ENCODE data around the gene TRIP13.

Gene TRIP13

DNA sequence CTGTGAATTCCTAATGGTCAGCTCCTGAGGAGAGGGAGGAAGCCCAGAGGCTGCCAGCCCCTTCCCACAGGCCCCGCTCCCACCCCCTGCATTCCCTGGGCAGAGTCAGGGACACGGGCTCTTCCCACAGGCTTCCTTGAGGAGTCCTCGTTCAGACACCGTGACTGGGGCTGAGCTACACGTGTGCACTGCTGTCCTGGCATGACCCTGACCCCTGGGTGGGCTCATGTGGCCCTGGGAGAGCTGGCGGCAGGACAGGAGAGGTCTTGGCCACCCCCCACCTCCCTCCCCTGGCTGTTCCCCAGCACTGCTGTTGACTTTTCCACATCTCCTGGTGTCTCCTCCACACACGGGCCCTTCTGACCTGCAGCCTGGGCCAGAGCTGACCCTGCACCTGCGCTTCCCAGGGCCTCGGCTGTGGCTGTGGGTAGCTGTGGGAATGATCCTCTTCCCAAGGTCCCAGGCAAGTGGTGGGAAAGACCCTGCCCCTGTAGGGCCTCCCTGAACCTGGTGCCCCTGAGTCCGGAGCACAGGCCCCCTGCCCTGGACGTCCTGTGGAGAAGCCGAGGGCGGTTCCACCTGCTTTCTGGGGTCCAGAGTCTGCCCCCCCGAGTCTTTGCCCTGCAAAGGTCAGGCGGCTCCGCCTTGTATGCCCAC lies 59.4 kb downstream of the TRIP13 start:
- Histone ChIP-seq H3K36me3 (no peaks in the 10 kb centered on the region), H3K4me3 (ENCODE audit: low read depth in 1 of 2, low read length in 1 of 2) (no peak overlapping the region), H3K27ac (no peak overlapping the region), H3K9me3 (no peaks in the 10 kb centered on the region), H3K4me1 (ENCODE audit: control insufficient read depth in 1 of 2, insufficient read depth in 1 of 2, low read depth in 1 of 2, low read length in 1 of 2) (no peaks in the 10 kb centered on the region), H3K27me3 (peaks cover 27% of the 10 kb centered on the region)
- TF ChIP-seq, protein P1, sequence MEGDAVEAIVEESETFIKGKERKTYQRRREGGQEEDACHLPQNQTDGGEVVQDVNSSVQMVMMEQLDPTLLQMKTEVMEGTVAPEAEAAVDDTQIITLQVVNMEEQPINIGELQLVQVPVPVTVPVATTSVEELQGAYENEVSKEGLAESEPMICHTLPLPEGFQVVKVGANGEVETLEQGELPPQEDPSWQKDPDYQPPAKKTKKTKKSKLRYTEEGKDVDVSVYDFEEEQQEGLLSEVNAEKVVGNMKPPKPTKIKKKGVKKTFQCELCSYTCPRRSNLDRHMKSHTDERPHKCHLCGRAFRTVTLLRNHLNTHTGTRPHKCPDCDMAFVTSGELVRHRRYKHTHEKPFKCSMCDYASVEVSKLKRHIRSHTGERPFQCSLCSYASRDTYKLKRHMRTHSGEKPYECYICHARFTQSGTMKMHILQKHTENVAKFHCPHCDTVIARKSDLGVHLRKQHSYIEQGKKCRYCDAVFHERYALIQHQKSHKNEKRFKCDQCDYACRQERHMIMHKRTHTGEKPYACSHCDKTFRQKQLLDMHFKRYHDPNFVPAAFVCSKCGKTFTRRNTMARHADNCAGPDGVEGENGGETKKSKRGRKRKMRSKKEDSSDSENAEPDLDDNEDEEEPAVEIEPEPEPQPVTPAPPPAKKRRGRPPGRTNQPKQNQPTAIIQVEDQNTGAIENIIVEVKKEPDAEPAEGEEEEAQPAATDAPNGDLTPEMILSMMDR (IDR thresholded peaks at IDR 0.05): no peak

DNA sequence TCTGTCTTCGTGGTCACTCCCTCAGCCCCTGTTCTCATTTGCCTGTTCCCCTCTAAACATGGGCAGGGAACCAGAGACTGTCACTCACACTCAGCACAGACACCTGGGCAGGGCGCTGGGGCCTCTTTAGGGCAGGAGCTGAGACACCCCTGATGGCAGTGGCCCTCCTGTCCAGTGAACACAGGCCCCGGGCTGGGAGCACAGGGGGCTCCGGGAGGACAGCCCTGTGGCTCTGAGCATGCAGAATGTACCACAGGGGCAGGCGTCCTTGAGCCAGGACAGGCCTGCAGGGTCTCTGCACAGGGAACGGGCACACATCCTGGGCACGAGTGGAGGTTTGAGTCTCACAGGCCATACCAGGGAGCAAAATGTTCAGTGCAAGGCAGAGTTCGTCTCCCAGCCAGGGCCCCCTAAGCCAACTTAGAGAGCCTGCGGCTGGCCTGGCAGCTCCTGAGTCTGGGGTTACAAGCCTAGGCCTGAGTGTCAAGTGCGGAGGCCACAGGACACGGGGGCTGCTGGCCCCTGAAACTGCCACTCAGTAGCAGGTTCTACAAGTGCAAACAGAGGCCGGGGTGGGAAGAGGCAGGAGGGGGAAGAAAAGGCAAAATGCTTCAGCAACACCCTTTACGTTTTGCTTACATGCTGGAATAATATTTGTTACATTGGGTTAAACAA lies 60.0 kb downstream of the TRIP13 start:
- Histone ChIP-seq H3K4me3 (ENCODE audit: low read depth in 1 of 2, low read length in 1 of 2) (no peak overlapping the region), H3K36me3 (no peaks in the 10 kb centered on the region), H3K4me1 (ENCODE audit: control insufficient read depth in 1 of 2, insufficient read depth in 1 of 2, low read depth in 1 of 2, low read length in 1 of 2) (no peaks in the 10 kb centered on the region), H3K9me3 (no peaks in the 10 kb centered on the region), H3K27ac (no peak overlapping the region), H3K27me3 (peaks cover 27% of the 10 kb centered on the region)
- TF ChIP-seq, protein P1 (IDR thresholded peaks at IDR 0.05): no peak

DNA sequence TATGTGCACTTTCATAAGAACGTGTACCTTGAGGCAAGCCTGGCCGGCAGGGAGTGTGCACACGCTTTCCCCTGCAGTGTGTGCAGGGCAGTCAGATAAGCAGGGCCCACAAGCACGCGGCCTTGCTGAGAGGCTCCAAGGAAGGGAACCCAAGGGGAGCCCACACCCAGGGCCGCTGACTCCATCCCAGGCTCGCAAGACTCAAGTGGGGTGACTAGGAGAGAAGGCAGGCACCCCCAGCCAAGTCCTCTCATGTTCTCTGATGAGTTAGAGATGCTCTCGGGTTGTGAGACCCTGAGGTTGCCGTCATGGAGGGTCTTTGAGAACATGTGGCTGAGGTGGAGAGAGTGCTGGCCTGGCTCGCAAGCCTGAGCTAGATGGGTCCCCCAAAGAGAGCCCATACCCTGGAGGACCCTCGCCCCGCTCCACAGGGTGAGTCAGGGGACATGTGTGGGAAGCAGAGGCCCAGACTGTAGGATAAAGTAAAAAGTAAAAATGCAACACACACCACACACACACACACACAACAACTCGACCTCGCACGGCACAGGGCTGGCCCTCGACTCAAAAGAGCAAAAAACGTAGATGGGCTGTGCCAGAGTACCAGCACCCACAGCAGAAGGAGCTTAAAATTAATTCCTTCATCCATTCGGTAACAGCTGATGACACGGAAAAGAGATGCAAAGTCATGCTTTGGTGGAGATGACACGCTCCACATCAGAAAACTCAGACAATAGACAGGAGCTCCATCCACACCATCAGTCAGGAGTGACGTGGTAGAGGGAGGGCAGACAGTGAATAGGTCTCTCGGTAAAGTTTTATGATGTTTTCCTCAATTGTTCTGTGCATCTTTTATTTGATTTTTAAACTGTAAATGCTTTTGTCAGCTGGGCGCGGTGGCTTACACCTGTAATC lies 61.1 kb downstream of the TRIP13 start:
- no peak overlapping the region for H3K4me3 ChIP-seq (ENCODE audit: low read depth in 1 of 2, low read length in 1 of 2)
- peaks cover 26% of the 10 kb centered on the region for H3K27me3 ChIP-seq
- H3K9me3 ChIP-seq: no peaks in the 10 kb centered on the region
- no peak overlapping the region for H3K27ac ChIP-seq
- no peaks in the 10 kb centered on the region for H3K36me3 ChIP-seq
- H3K4me1 ChIP-seq (ENCODE audit: control insufficient read depth in 1 of 2, insufficient read depth in 1 of 2, low read depth in 1 of 2, low read length in 1 of 2): no peaks in the 10 kb centered on the region
- TF ChIP-seq, protein P1 (IDR thresholded peaks at IDR 0.05): no peak

DNA sequence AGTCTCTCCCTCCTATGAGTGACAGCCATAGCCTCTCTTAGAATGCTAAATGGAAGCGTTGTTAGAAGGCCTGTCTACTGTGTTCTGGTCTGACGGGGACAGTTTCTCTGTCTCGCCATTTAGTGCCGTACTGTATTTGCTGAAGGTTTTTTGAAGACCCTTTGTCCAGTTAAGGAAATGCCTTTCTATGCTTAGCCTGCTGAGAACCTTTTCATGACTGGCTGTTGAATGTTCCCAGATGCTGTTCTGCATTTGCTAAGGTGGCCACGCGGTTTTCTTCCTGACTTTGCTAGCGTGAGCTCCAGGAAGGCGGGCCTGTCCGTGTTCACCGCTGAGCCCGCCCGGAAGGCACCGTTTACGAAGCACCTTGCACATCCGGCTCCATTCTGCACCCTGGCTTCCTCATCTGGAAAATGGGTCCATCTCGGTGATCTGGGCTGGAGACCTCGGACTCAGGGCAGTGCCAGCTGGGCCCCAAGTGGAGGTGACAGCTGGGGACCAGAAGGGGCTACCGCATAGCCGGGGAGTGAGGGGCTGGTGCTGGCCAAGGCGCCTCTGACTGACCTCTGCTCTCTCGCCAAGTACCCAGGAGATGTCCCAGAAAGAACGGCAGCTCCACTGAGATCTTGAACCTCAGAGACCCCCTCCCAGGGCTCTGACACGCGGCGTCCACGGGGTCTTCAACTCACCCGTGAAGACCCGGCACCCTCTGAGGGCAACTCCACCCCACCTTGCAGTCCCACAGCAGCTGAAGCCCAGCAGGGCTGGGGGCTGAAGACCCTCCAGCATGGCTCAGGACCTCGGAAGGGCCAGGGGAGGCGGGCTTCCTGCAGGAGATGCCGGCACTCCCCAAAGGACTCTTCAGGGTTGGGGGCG lies 63.4 kb downstream of the TRIP13 start:
- TF ChIP-seq, protein P1 (IDR thresholded peaks at IDR 0.05): no peak
- no peaks in the 10 kb centered on the region for H3K36me3 ChIP-seq
- H3K27ac ChIP-seq: no peak overlapping the region
- H3K4me1 ChIP-seq (ENCODE audit: control insufficient read depth in 1 of 2, insufficient read depth in 1 of 2, low read depth in 1 of 2, low read length in 1 of 2): no peaks in the 10 kb centered on the region
- H3K4me3 ChIP-seq (ENCODE audit: low read depth in 1 of 2, low read length in 1 of 2): no peak overlapping the region
- H3K27me3 ChIP-seq: peaks cover 26% of the 10 kb centered on the region
- H3K9me3 ChIP-seq: no peaks in the 10 kb centered on the region
